GM18502 (cell line): ENCODE measurements around the gene NUDT3.
A peak's percentile ranks its signal among the peaks of the same experiment; 100 is the strongest.
"Not testable (repeated sequence)": the region's sequence is repeated elsewhere in the genome, so short reads cannot be mapped to it uniquely, and the experiment has no call there.

Experiments
- ATAC-seq: cut with Tn5 transposase; IDR thresholded peaks from one replicate; pipeline ENCODE4 v1.9.1; 2021; ENCODE audit warnings: mild to moderate bottlenecking; ENCODE audit not compliant: unreplicated experiment, poor library complexity

The NUDT3 gene

DNA sequence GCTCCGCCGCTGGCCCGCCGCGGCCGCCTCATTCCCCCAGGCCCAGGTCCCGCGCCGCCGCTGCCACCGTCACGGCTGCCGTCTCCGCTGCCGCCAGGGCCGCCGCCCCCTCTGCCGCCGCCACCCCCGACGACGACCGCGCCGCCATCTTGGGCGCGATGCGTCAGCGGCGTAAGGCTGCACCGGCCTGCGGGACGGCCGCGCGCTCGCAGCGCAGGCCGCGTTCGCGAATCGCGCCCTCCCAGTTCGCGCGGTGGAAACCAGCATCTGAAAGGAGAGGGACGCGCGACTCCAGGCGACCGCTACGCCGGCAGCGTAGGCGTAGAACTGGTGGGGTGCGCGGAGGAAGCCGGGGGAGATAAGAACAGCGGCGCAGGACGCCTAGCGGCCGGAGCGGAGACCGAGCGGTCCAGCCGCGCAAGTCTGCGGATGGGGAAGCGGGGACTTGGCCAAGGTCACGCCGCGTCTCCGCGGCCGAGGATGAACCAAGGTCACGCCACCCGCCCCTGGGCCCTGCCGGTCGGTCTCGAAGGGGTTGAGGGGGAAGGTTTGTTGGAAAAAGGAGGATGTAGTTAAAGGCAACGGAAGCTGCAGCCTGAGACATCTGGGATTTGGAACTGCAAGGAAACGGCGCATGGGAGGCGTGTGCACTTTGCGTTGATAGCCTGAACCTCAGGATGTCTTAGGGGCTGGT, at the start of gene NUDT3:
Gene NUDT3, minus strand, starts transcription at position 173 of the 694 bp plus-strand sequence. CDS start 307 bp downstream, outside the sequence.
- ATAC-seq = peak; percentile 86

DNA sequence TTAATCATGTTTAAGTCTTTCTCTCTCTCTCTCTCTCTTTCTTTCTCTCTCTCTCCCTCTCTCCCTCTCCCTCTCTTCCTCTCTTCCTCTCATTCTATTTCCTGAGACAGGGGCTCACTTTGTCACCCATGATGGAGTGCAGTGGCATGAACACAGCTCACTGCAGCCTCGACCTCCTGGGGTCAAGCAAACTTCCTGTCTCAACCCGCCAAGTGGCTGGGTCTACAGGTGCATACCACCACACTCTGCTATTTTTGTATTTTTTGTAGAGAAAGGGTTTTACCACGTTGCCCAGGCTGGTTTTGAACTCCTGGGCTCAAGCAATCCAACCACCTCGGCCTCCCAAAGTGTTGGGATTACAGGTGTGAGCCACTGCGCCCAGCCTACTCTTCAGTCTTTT, 49.1 kb upstream of the NUDT3 start:
- ATAC-seq = no peak

DNA sequence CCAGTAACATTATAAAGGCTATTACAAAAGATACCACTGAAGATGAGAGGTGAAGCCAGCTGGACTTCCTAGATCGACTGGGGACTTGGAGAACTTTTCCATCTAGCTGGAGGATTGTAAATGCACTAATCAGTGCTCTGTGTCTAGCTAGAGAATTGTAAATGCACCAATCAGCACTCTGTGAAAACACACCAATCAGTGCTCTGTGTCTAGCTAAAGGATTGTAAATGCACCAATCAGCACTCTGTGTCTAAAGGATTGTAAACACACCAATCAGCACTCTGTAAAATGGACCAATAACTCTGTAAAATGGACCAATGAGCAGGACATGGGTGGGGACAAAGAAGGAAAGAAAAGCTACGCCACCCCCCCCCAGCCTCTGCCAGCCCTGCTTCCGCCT, 47.0 kb upstream of the NUDT3 start:
- no peak for ATAC-seq

DNA sequence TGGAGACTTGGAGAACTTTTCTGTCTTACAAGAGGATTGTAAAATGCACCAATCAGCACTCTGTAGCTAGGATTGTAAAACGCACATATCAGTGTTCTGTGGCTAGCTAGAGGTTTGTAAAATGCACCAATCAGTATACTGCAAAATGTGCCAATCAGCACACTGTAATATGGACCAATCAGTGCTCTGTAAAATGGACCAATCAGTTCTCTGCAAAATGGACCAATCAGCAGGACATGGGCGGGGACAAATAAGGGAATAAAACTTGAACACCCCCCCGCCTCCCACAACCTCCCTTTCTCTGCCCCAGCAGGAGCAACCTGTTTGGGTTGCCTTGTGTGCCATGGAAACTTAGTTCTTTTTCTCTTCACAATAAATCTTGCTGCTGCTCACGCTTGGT, 46.2 kb upstream of the NUDT3 start:
- no peak for ATAC-seq

DNA sequence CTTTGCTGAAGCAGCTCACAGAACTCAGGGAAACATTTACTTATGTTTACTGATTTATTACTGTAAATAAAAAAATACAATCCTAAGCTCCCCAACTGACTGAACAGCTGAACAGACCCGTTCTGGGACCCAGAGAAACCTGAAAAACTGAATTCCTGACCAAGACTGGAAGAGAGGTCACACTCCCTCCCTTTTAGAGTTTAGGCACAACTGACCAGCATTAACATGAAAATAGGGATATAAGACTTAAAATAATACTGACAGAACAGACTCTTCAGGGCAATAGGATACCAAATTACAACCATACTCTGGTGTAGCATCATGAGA, 45.1 kb upstream of the NUDT3 start:
- ATAC-seq = no peak

DNA sequence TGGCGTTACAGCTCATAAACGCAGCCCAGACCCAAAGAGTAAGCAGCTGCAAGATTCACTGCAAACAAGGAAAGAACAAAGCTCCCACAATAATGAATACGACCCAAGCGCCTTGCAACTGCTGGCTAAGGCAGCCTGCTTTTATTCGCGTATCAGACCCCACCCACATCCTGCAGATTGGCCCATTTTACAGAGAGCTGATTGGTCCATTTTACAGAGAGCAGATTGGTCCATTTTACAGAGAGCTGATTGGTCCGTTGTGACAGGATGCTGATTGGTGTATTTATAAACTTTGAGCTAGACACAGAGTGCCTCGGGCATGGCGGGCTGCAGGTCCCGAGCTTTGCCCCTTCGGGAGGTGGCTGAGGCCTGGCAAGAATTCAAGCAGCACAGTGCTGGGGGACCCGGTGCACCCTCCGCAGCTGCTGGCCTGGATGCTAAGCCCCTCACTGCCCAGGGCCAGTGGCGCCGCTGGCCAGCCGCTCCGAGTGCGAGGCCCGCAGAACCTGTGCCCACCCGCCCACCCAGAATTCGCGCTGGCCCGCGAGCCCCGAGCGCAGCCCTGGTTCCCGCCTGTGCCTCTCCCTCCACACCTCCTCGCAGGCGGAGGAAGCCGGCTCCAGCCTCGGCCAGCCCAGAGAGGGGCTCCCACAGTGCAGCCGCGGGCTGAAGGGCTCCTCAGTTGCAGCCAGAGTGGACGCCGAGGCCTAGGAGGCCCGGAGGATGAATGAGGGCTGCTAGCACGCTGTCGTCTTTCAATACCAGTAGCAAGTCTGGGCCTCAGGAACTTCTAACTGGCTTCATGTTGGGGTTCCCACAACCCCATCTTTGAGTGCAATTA, 44.6 kb upstream of the NUDT3 start:
- no peak for ATAC-seq

DNA sequence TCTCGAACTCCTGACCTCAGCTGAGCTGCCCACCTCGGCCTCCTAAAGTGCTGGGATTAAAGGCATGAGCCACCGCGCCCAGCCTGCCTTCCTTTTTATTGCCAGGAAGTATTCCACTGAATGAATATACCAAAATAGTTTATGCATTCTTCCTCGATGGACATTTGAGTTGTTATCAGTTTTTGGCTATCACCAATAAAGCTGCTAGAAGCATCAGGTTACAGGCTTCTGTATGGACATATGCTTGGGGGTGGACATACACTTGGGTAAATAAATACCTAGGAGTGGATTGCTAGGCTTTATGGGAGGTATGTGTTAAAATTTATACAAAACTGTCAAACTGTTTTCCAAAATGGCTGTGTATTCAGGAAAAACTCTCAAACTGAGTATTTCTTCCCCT, 43.4 kb upstream of the NUDT3 start:
- ATAC-seq = no peak

DNA sequence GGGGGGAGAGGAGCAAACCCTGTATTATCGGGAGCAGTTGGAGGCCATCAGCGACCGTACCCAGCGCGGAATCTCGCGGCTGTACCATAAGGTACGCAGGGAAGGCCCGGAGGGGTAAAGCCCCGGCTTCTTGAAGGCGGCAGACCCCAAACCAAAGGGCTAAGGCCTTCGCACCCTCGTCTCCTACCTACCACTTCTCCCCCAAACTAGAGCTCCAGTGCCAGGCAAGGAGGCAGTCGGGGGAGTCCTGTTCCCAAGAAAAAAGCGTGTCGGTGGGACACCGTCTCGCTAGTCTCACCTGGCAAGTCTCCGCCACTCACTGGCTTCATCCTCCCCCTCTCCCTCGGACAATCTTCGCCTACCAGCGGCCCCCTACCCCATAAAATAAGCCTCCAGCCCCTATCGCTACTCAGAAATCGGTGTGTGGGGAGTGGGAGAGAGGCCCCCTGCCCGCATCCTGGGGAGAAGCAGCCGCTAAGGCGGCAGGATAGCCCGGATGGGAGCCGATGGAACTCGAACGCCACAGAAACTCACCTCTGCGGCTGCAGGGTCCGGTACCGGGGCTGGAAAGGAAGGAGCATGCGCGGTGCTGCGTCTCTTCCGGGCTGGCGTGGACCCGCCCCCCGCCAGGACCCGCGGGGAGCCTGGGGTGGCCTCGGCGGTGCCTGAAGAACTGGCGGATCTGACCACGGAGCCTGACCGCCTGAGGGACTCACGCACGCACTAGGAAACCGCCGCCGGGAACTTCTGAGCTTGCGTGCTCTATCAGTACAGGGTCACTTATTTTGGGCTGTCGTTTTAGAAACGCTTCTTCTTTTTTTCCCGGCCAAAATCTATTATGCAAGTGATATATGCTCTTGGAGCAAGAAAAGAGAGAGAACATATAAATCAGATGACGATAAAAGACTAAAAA, 33.3 kb upstream of the NUDT3 start, which contains the start of gene RPS10:
Gene RPS10, minus strand, starts transcription at position 572 of the 913 bp plus-strand sequence. CDS start 848 bp downstream, outside the sequence.
- peak; percentile 87 for ATAC-seq

DNA sequence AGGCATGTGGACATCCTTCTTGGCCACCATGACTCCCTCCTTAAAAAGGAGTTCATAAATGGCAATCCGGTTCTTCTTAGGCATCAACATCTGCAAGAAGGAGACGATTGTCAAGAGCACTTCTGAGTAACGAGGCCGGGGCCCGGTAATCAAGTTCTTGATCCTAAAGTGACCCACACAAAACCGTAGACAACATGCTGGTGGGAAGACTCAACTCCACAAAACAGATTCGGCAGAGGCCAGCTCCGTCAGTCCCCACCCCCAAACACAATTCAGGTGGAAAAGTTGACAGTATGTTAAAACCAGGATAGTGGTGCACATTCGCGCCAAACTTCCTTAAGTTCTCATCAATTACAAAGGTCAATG, 32.6 kb upstream of the NUDT3 start:
- ATAC-seq = no peak

DNA sequence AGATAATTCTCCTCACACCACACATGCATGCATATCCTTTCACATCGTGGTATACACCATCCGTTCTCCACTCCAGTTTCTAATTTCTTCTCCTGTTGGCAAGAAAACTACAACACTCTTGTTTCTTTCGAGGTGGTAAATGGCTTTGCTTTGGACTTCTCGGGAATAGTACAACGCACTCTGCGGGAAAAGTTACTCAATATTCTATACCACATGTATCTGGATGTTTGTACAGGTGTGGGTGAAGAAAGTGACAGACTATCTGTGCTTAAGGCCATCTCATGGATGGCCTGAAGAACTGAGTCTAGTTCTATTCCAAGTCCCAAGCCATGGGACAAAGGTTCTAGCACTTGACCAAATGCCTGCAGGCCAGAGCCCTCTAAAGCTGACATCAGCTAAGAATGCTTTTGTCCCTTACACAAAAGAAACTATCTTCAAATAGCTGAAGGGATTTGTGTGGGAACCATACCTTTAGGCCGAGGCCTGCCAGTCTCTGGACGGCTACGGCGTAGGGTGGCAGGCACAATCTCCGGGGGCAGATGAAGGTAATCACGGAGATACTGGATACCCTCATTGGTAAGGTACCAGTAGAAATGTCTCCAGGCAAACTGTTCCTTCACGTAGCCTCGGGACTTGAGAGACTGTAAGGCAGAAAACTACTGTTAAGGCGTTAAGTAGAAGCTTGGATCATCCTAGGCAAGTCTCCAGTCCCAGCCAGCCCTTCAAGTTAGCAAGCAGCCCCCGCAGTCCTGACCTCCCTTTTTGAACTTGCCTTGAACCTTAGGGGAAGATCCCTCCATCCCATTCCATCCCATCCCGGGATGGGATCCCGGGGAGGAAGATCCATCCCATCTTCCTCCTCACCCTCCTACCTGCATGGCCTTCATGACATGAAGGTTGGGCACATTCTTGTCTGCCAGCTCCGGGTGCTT, 32.0 kb upstream of the NUDT3 start:
- no peak for ATAC-seq

DNA sequence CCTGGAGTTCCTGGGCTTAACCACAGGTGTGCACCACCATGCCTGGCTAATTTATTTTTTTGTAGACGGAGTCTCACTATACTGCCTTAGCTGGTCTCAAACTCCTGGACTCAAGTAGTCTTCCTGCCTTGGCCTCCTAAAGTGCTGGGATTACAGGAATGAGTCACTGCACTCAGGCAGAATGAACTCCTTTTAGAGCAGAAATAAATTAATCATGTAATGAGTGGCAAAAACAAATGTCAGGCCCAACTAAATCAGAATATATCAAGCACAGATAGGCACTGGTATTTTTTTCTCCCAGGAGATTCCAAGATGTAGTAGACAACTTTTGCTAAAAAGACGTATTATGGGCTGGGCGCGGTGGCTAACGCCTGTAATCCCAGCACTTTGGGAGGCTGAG, 30.8 kb upstream of the NUDT3 start:
- no peak for ATAC-seq

DNA sequence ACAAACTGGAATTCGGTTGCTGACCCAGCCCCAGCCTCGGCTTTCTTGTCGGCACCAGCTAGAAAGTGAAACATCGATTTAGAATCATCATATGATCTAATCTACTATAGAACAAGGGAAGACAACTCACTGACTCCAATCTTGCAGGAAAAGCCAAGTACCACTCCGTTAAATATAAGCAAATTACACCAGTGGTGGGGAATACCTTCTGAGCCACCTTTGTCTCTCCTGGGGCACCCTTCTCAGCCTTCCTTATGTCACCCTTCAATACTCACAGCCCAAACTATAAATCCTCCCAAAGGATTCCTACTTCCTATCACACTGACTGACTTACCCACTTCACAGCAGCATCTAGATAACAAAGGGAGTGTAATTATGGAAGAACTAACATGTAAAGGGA, 25.9 kb upstream of the NUDT3 start:
- ATAC-seq = no peak

DNA sequence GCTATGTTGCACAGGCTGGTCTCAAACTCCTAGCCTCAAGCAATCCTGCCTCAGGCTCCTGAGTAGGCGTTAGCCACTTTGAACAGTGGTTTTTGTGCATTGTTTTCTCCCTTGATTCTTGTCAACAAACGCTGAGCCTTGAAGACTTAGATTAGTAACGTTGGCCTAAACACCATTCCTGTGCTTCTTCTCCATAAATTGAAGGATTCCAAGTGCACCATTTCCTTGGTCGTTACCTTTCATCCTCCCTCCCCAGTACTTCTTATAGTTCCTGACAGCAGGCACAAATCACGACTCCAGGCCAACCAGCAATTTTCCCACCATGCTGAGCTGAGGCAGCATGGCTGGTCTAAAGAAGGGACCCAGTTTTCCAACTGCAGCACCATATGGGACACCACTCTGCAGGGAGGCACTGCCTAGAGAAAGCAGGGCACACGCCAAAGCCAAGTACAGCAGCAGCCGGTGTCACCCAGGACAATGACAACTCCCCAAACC, 24.5 kb upstream of the NUDT3 start:
- ATAC-seq = no peak

DNA sequence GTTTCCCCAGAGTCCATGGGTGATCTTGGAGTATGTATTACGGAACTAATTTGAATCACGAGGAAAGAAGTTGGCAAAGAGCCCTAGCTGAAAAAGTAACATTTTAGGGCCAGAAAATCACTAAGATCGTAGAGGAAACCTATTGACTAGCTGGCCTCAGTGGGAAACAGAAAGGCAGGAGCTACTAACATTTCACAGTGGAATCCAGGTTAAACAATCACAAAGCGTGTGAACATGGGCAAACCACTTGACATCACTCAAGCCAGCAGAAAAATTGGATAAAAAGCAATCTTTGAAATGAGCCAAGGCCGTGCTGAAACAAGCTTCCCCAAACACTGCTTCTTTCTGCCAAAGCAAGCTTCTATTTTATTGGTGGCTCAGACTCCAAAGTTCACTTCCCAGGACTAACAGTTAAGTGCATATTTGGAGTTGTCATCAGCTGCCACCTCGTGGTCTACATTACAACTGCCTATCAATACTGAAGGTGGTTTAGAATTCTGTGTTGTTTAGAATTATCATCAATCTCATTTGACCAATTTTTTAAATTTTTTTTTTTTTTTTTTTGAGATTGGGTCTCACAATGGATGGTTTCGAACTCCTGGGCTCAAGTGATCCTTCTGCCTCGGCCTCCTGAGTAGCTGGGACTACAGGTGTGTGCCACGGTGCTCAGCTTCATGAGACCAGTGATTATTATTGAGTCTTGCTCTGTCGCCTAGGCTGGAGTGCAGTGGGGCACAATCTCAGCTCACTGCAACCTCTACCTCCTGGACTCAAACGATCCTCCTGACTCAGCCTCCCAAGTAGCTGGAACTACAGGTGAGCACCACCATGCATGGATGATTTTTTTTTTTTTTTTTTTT, 22.8 kb upstream of the NUDT3 start:
- ATAC-seq = no peak

DNA sequence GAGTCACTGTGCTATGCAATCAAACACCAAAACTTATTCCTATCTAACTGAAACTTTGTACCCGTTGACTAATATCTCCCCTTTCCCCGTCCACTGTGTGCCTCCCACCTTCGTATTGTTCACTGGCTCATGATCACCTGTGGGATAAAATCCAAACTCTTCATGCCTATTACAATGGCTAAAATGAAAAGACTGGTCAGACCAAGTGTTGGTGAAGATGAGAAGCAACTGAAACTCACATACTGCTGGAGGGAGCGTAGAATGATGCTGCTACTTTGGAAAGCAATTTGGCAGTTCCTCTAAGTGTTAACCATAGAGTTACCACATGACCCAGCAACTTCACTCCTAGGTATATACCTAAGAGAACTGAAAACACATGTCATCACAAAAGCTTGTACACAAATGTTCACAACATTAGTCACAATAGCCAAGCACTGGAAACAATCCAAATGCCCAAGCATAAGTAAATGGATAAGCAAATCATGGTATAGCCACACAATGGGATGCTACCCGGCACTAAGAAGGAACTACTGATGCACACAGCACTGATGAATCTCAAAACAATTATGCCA, 20.3 kb upstream of the NUDT3 start:
- ATAC-seq = no peak

DNA sequence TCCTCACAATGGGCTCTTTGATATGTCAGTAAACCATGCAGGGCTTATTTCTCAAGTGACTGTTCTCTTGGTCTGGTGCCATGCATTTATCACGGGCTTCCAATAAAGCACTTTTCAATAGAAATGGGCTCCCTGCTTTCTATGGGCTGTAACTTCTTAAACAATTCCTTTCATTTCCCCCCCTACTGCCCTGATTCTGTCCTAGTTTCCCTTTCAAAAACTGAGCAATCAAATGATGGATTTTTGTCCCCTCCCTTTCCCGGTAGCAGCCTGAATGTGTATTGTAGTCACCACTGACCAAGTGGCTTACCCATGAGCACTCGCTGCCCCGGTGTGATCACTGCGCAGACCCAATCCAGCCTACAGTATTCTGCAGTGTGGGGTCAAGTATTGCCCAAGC, 19.5 kb upstream of the NUDT3 start:
- no peak for ATAC-seq

DNA sequence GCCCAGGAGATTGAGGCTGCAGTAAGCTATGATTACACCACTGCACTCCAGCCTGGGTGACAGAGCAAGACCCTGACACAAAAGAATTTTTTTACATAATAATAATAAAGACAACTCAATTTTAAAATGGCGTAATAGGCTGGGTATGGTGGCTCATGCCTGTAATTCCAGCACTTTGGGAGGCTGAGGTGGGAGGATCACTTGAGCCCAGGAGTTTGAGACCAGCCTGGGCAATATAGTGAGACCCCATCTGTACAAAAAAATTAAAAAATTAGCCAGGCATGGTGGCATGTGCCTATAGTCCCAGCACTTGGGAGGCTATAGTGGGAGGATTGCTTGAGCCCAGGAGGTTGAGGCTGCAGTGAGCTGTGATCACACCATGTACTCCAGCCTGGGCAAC, 15.4 kb upstream of the NUDT3 start:
- not testable (repeated sequence) for ATAC-seq

DNA sequence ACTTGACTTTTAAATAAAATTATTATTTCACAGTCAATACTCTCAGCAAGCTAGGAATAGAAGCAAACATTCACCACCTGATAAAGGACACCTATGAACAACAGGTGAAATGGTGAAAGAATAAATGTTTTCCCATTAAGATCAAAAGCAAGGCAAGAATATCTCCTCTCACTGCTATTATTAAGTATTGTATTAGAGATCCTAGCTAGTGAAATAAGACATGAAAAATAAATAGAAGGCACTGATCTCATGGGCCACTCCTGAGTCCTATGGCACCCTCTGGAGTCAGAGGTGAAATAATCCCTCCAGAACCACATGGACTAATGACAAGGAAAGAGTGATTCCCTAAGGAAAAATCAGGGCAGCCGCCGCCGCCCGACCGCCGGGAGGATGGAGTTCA, 4.0 kb upstream of the NUDT3 start:
- ATAC-seq = no peak

DNA sequence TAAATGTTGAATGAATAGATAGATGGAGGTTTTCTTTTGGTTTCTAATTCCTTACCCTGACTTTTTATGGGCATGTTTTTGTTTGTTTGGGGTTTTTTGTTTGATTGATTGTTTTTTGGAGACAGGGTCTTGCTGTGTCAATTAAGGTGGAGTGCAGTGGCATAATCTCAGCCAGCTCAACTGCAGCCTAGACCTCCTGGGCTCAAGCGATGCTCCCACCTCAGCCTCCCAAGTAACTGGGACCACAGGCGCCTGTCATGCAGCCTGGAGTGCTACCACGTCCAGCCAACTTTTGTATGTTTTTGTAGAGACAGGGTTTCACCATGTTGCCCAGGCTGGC, 1.5 kb upstream of the NUDT3 start:
- no peak for ATAC-seq
